22Rv1 (cell line): ENCODE results near the gene NFKBIE.

ENCODE experiments used
- H3K27ac ChIP-seq: fragments of 450-650 bp; 2 replicates; pipeline ENCODE4 v1.5.1; 2017
- CTCF ChIP-seq: fragments of 450-650 bp; IDR thresholded peaks from 2 replicates; pipeline ENCODE4 v1.5.1; 2017; ENCODE audit warnings: mild to moderate bottlenecking
- ZFX ChIP-seq: fragments of 450-650 bp; IDR thresholded peaks from 2 replicates; pipeline ENCODE4 v1.6.1; 2017; ENCODE audit warnings: antibody characterized with exemption, borderline replicate concordance

NFKBIE gene

GRCh38 chr6:44309092-44309491 lies 43.7 kb upstream of the NFKBIE start:
- no peak overlapping the region for H3K27ac ChIP-seq
- TF ChIP-seq ZFX (no peak), CTCF (no peak)

- H3K27ac ChIP-seq: no peak overlapping the region
- no peak for TF ChIP-seq CTCF
- TF ChIP-seq ZFX: no peak
Observed at GRCh38 chr6:44307217-44307616, 41.9 kb upstream of the NFKBIE start.

- H3K27ac ChIP-seq: no peak overlapping the region
- TF ChIP-seq CTCF (no peak), ZFX (no peak)
Observed at GRCh38 chr6:44306710-44307109, 41.4 kb upstream of the NFKBIE start.

- no peak overlapping the region for H3K27ac ChIP-seq
- TF ChIP-seq ZFX (no peak), CTCF (no peak)
Observed at GRCh38 chr6:44305200-44305725, 39.9 kb upstream of the NFKBIE start.

- TF ChIP-seq ZFX (no peak), CTCF (peak; percentile 93)
- no peak overlapping the region for H3K27ac ChIP-seq
Observed at GRCh38 chr6:44304282-44305199, 39.2 kb upstream of the NFKBIE start.

GRCh38 chr6:44303842-44304241 lies 38.5 kb upstream of the NFKBIE start:
- TF ChIP-seq CTCF: no peak
- no peak for TF ChIP-seq ZFX
- no peak overlapping the region for H3K27ac ChIP-seq

- TF ChIP-seq ZFX: no peak
- TF ChIP-seq CTCF: no peak
- no peak overlapping the region for H3K27ac ChIP-seq
Observed at GRCh38 chr6:44302856-44303255, 37.5 kb upstream of the NFKBIE start.
